T-cell (primary cell): ENCODE results near the gene CTNNAL1. TPM values are rescaled to one million over a fixed set of nuclear protein-coding genes. Genes with fewer than 3 reads are reported as not detected.
A peak's percentile ranks its signal among the peaks of the same experiment; 100 is the strongest.

Source experiments
- ATAC-seq, 4 experiments: fragments of 200-7000 bp in 3 of 4; fragments of 150-1000 bp in 1 of 4; cut with Tn5 transposase; replicated peaks in 1 of 4; 1 replicate in 3 of 4; 2 replicates in 1 of 4; pipeline ENCODE4 v1.10.0; 2021; ENCODE audit warnings: moderate library complexity in 3 of 4, mild to moderate bottlenecking in 2 of 4, moderate number of reproducible peaks in 1 of 4
- CTCF ChIA-PET, 2 donors: fragments of 300-600 bp; sonication (Branson Sonifier 250); formaldehyde crosslinking; loops; one replicate each; lab custom pipeline; 2022; ENCODE audit warnings: antibody characterized with exemption in 2 of 2; lab: Charles Lee
- POLR2A ChIA-PET, 2 donors: fragments of 300-600 bp; sonication (Branson Sonifier 250); formaldehyde crosslinking; loops; one replicate each; lab custom pipeline; 2022; ENCODE audit warnings: antibody characterized with exemption in 2 of 2; lab: Charles Lee
- DNase-seq, 35 experiments: peaks; one replicate each; pipeline versions ENCODE4 v3.0.0 to v3.0.0-alpha.2; 2013 to 2023
- H3K27ac ChIP-seq: one replicate; pipeline ENCODE4 v1.5.1; 2013; ENCODE audit warnings: low read length
- H3K27me3 ChIP-seq, 2 experiments: replicated peaks in 1 of 2; 1 replicate in 1 of 2; 2 replicates in 1 of 2; pipeline versions ENCODE4 v1.6.1 to v1.7.0; 2013; ENCODE audit warnings: low read length in 1 of 2, mixed read lengths in 1 of 2; ENCODE audit not compliant: control insufficient read depth in 2 of 2, insufficient read depth in 2 of 2; ENCODE audit errors: extremely low read depth in 1 of 2
- H3K36me3 ChIP-seq, 2 donors: 1 replicate in 1 of 2; 2 replicates in 1 of 2; pipeline versions ENCODE4 v1.6.1 to v1.7.0; 2013; ENCODE audit warnings: low read length in 1 of 2; ENCODE audit not compliant: control insufficient read depth in 2 of 2, insufficient read depth in 1 of 2; ENCODE audit errors: extremely low read depth in 1 of 2
- H3K4me1 ChIP-seq, 2 experiments: 1 replicate in 1 of 2; 2 replicates in 1 of 2; pipeline versions ENCODE4 v1.6.1 to v1.7.0; 2013; ENCODE audit warnings: low read length in 2 of 2, mixed read lengths in 1 of 2; ENCODE audit not compliant: insufficient read depth in 2 of 2, control insufficient read depth in 1 of 2; ENCODE audit errors: extremely low read depth in 1 of 2
- H3K4me3 ChIP-seq, 2 donors: 1 replicate in 1 of 2; 2 replicates in 1 of 2; pipeline versions ENCODE4 v1.5.1 to v1.7.0; 2013; ENCODE audit warnings: mild to moderate bottlenecking in 2 of 2, low read length in 1 of 2, moderate library complexity in 1 of 2; ENCODE audit not compliant: control insufficient read depth in 1 of 2; ENCODE audit errors: extremely low read depth in 1 of 2
- H3K9me3 ChIP-seq: 2 replicates; pipeline ENCODE4 v1.7.0; 2013
- H3K27ac Mint-ChIP-seq, 2 donors: one replicate each; pipeline ENCODE4 v1.8.0; 2020 to 2021; ENCODE audit warnings: mild to moderate bottlenecking in 2 of 2, mixed read lengths in 2 of 2
- H3K27me3 Mint-ChIP-seq, 2 donors: one replicate each; pipeline ENCODE4 v1.8.0; 2021 to 2022; ENCODE audit warnings: mixed read lengths in 2 of 2
- H3K36me3 Mint-ChIP-seq: one replicate; pipeline ENCODE4 v1.8.0; 2021; ENCODE audit warnings: mixed read lengths
- H3K4me1 Mint-ChIP-seq, 3 donors: one replicate each; pipeline ENCODE4 v1.8.0; 2020 to 2022; ENCODE audit warnings: mixed read lengths in 3 of 3, mild to moderate bottlenecking in 1 of 3
- H3K4me3 Mint-ChIP-seq, 3 donors: one replicate each; pipeline ENCODE4 v1.8.0; 2020 to 2022; ENCODE audit warnings: mild to moderate bottlenecking in 3 of 3, mixed read lengths in 3 of 3, moderate library complexity in 3 of 3
- H3K9me3 Mint-ChIP-seq, 3 donors: one replicate each; pipeline ENCODE4 v1.8.0; 2020 to 2022; ENCODE audit warnings: mixed read lengths in 3 of 3
- WGBS: methylation state at CpG from one replicate; pipeline ENCODE4 v1.1.5; 2013; ENCODE audit warnings: missing lambda C conversion rate; ENCODE audit not compliant: insufficient coverage; 5-methylcytosine and 5-hydroxymethylcytosine counted together
- total RNA-seq, 35 experiments: library from RNA in 6 of 35; stranded (reverse) in 6 of 35; fragments of 120-200 nt in 1 of 35; gene quantifications; one replicate each; pipeline versions ENCODE4 v1.2.1 to v1.2.4 and lab custom pipeline; 2013 to 2026

The CTNNAL1 gene
- total RNA-seq, 5 donors from 2014 or later (not counting 1 experiment from before 2014, with no cell fraction given) = 2.1 to 4.1 (median 3.8) TPM

DNA sequence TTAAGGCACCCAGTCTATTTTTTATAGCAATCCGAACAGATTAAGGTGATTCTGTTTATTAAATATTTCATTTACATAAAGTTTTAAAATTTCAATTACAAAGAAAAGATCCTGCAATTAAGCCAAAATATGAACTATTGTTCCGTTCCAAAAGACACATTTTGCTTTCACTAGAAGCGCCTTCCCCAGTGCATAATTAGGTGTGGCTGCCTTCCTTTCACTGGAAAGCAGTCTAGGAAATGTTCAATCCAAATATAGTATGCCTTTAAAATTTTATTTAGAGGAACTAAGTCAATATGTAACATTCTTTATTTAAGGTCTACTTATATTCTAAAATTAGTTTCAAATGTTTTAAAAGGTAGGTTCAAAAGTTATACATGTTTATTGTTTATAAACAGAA is 7.6 kb downstream of the CTNNAL1 start:
- CTCF ChIA-PET = no interaction called here
- no peak overlapping the region for H3K4me3 Mint-ChIP-seq
- no peak overlapping the region for H3K27ac Mint-ChIP-seq
- H3K9me3 ChIP-seq = no peaks in the 10 kb centered on the region
- peaks cover 8 to 10% (median 8%) of the 10 kb centered on the region in 3 donors for H3K4me1 Mint-ChIP-seq
- no CpG with 5 or more reads among the region's 3 CpGs for WGBS
- peaks cover 15% of the 10 kb centered on the region for H3K36me3 Mint-ChIP-seq
- H3K27me3 Mint-ChIP-seq = no peaks in the 10 kb centered on the region
- H3K36me3 ChIP-seq = no peaks in the 10 kb centered on the region
- DNase-seq (no peak), ATAC-seq (no peak)
- H3K4me1 ChIP-seq = no peaks in the 10 kb centered on the region
- no peak overlapping the region for H3K4me3 ChIP-seq
- H3K9me3 Mint-ChIP-seq = peaks cover 4 to 17% (median 12%) of the 10 kb centered on the region in 3 donors
- no peak overlapping the region for H3K27ac ChIP-seq
- no peaks in the 10 kb centered on the region for H3K27me3 ChIP-seq
- POLR2A ChIA-PET = no interaction called here

DNA sequence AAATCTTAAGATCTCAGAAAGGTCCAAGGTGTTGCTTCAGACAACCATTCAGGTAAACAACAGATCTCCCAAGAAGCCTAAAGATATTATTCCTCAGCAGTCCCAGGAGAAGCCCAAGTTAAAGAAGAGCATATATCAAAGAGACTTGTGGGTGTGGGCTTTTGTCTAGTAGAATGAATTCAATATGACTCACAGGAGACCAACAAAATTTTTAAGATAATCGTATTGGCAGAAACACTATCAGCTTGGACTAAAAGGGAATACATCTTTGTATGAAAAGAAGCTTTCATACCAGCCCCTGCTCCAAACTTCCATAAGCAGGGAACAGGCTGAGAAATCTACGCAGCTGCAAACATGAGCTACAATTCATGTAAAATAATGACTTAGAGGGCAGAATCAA is 10.2 kb downstream of the CTNNAL1 start:
- WGBS = no CpG with 5 or more reads among the region's 2 CpGs
- no peaks in the 10 kb centered on the region for H3K27me3 Mint-ChIP-seq
- H3K9me3 ChIP-seq = no peaks in the 10 kb centered on the region
- H3K4me1 ChIP-seq = no peaks in the 10 kb centered on the region
- CTCF ChIA-PET = no interaction called here
- ATAC-seq (no peak), DNase-seq (no peak)
- H3K36me3 Mint-ChIP-seq = peaks cover 15% of the 10 kb centered on the region
- H3K9me3 Mint-ChIP-seq = peaks cover 4 to 17% (median 12%) of the 10 kb centered on the region in 3 donors
- H3K4me3 Mint-ChIP-seq = no peak overlapping the region
- no peak overlapping the region for H3K4me3 ChIP-seq
- H3K36me3 ChIP-seq = no peaks in the 10 kb centered on the region
- no peaks in the 10 kb centered on the region for H3K27me3 ChIP-seq
- no peak overlapping the region for H3K27ac Mint-ChIP-seq
- peaks cover 6 to 13% (median 8%) of the 10 kb centered on the region in 3 donors for H3K4me1 Mint-ChIP-seq
- H3K27ac ChIP-seq = no peak overlapping the region
- POLR2A ChIA-PET = no interaction called here

GRCh38 chr9:109002141-109002540 is 11.2 kb downstream of the CTNNAL1 start:
- POLR2A ChIA-PET = no interaction called here
- ATAC-seq (no peak), DNase-seq (no peak)
- no peak overlapping the region for H3K4me3 Mint-ChIP-seq
- H3K9me3 Mint-ChIP-seq = peaks cover 4 to 17% (median 12%) of the 10 kb centered on the region in 3 donors
- H3K27ac Mint-ChIP-seq = no peak overlapping the region
- CTCF ChIA-PET = no interaction called here
- H3K36me3 Mint-ChIP-seq = peaks cover 15% of the 10 kb centered on the region
- H3K27me3 ChIP-seq = no peaks in the 10 kb centered on the region
- no peaks in the 10 kb centered on the region for H3K9me3 ChIP-seq
- WGBS = no CpG with 5 or more reads among the region's 4 CpGs
- H3K27ac ChIP-seq = no peak overlapping the region
- H3K27me3 Mint-ChIP-seq = no peaks in the 10 kb centered on the region
- H3K4me3 ChIP-seq = no peak overlapping the region
- peaks cover 6 to 13% (median 8%) of the 10 kb centered on the region in 3 donors for H3K4me1 Mint-ChIP-seq
- no peaks in the 10 kb centered on the region for H3K4me1 ChIP-seq
- no peaks in the 10 kb centered on the region for H3K36me3 ChIP-seq

DNA sequence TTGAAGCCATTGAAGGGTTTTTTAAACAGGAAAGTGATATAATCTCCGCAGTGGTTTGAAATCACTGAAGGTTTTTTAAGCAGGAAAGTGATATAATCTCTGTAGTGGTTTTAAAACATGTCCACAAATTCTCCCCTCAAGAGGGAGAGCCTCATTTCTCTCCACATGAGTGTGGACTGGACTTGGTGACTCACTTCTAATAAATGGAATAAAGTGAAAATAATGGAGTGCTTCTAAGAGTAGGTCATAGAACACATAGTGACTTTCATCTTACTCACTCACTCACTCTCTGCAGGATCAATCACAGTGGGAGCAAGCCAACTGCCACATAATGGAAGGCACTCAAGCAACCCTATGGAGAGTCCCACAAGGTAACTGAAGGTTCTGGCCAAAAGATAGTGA is 12.0 kb downstream of the CTNNAL1 start:
- H3K4me3 Mint-ChIP-seq = no peak overlapping the region

DNA sequence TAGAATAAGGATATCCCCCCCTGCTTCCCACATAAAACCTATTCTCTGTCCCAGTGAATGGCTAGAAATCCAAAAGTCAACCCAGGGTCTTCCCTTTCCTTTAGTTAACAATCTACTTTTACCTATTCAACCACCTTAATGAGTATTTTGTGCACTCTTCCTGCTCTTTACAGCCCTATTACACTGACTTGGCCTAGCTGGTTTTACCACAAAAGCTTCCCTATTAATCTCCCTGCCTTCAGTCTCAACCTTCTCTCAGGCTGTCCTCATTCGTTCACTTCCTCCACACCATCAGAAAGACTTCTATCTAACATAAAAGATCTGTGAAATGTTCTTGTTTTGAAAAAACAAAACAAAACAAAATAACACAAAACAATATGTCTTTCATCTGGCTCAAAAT is 16.2 kb downstream of the CTNNAL1 start:
- ATAC-seq = no peak
- Mint-ChIP-seq H3K4me1 (peaks cover 10 to 21% (median 13%) of the 10 kb centered on the region in 3 donors), H3K4me3 (no peak overlapping the region), H3K27ac (no peak overlapping the region), H3K36me3 (no peaks in the 10 kb centered on the region), H3K9me3 (peaks cover 0 to under 1% (median 0%) of the 10 kb centered on the region in 3 donors), H3K27me3 (no peaks in the 10 kb centered on the region)
- no peak overlapping the region for H3K4me3 ChIP-seq
- H3K27ac ChIP-seq = no peak overlapping the region
- no peak for DNase-seq
- H3K4me1 ChIP-seq = peaks cover 3 to 5% of the 10 kb centered on the region in 2 experiments
- no peaks in the 10 kb centered on the region for H3K9me3 ChIP-seq
- ChIA-PET CTCF (no interaction called here), POLR2A (no interaction called here)
- H3K27me3 ChIP-seq = no peaks in the 10 kb centered on the region
- H3K36me3 ChIP-seq = no peaks in the 10 kb centered on the region
- WGBS = no CpG with 5 or more reads among the region's 1 CpG

More for the DNA sequence above, 12.0 kb downstream of the CTNNAL1 start:
- Histone ChIP-seq H3K4me1 (no peaks in the 10 kb centered on the region), H3K36me3 (no peaks in the 10 kb centered on the region), H3K27ac (no peak overlapping the region), H3K27me3 (no peaks in the 10 kb centered on the region), H3K4me3 (no peak overlapping the region), H3K9me3 (no peaks in the 10 kb centered on the region)
- POLR2A ChIA-PET = no interaction called here
- no peak overlapping the region for H3K27ac Mint-ChIP-seq
- H3K27me3 Mint-ChIP-seq = no peaks in the 10 kb centered on the region
- ATAC-seq (peak in 1 of 4 experiments; percentile 24), DNase-seq (no peak)
- peaks cover 6 to 13% (median 8%) of the 10 kb centered on the region in 3 donors for H3K4me1 Mint-ChIP-seq
- H3K9me3 Mint-ChIP-seq = peaks cover 4 to 17% (median 12%) of the 10 kb centered on the region in 3 donors
- CTCF ChIA-PET = no interaction called here
- WGBS = no CpG with 5 or more reads among the region's 1 CpG
- H3K36me3 Mint-ChIP-seq = peaks cover 15% of the 10 kb centered on the region

DNA sequence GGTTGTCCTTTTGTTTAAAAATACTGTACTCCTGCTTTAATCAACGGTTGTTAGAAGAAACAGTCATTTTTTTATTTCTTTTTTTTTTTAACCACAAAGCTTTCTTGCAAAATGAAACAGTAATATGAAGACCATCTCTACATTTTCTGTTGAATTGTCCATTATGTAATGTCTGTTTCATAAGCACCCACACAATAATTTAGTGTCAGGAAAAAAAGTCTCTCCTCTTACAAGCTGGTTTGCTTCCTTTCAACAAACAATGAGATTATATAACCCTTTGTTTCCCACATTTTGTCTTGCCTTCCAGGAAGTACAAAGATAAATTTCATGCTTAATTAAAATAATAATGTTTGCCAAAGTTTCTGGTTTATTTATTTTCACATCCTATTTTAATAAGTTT is 16.7 kb downstream of the CTNNAL1 start:
- H3K27me3 Mint-ChIP-seq = no peaks in the 10 kb centered on the region
- H3K36me3 ChIP-seq = no peaks in the 10 kb centered on the region
- no peak overlapping the region for H3K4me3 Mint-ChIP-seq
- DNase-seq (no peak), ATAC-seq (no peak)
- H3K4me1 ChIP-seq = peaks cover 3 to 5% of the 10 kb centered on the region in 2 experiments
- POLR2A ChIA-PET = no interaction called here
- no peaks in the 10 kb centered on the region for H3K27me3 ChIP-seq
- H3K9me3 ChIP-seq = no peaks in the 10 kb centered on the region
- peaks cover 10 to 20% (median 13%) of the 10 kb centered on the region in 3 donors for H3K4me1 Mint-ChIP-seq
- no peaks in the 10 kb centered on the region for H3K9me3 Mint-ChIP-seq
- no peaks in the 10 kb centered on the region for H3K36me3 Mint-ChIP-seq
- no CpG with 5 or more reads among the region's 1 CpG for WGBS
- H3K4me3 ChIP-seq = no peak overlapping the region
- H3K27ac Mint-ChIP-seq = no peak overlapping the region
- no peak overlapping the region for H3K27ac ChIP-seq
- CTCF ChIA-PET = no interaction called here
